Left hindlimb (tissue), 1 donor: Measurements from ENCODE around the gene HIF3A.

Experiments
- DNase-seq: peaks from one replicate; pipeline ENCODE4 v3.0.0-alpha.2; 2018

HIF3A gene

GRCh38 chr19:46337487-46337886 is 40.6 kb downstream of the HIF3A start:
- DNase-seq, result no peak

DNA sequence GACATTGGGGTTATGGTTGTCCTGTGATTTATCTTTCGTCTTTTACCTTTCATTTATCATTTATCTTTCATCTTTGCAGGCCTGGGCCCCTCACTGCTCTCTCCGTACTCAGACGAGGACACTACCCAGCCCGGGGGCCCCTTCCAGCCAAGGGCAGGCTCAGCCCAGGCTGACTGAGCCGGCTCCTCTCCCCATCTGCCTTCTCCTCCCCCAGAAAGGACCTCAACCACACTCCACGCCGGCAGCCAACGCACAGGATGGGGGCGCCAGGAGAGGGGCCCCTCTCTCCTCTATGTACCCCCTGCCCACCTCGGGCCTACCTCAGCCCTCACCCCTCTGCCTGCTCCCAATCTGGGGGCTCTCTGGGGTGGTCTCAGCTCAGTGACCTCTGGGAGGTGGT is 42.6 kb downstream of the HIF3A start:
- no peak for DNase-seq

DNA sequence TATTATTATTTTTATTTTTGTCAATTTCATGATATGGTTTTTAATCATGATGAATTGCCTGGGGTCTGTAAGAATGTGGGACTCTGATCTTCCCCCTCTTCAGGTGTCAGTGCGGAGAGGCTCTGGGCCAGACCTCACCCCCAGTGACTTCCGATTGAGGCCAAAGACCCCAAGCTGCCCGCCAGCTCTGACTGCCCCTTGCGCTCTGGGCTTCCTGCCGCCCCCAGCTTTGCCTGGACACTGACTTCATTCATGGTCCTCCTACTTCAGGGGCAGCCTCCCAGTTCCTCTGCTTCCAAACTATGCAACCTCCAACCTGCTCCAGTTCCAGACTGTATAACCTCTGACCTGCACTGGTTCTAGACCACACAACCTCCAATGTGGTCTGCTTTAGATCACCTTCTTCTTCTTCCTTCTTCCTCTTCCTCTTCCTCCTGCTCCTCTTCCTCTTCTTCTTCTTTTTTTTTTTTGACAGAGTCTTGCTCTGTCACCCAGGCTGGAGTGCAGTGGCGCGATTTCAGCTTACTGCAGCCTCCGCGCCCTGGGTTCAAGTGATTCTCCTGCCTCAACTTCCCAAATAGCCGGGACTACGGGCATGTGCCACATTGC is 43.3 kb downstream of the HIF3A start:
- no peak for DNase-seq

GRCh38 chr19:46341937-46342336 is 45.1 kb downstream of the HIF3A start:
- no peak for DNase-seq

DNA sequence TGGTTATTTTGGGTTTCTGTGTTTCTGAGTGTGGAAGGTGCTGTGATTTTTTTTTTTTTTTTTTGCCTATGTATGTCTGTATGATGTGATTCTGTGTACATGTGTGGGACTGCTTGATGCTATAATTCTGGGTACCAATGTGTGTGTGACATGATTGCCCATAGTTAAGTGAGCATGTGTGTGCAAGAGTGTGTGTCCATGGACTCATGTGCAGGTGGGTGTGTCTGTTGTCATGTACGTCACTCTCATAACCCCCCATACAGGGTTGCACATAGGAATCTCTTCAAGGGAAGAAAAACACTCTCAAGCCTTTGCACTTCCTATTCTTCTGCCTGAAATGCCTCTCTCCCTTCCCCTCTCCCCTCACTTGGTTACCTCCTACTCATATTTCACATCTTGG is 47.5 kb downstream of the HIF3A start:
- no peak for DNase-seq

DNA sequence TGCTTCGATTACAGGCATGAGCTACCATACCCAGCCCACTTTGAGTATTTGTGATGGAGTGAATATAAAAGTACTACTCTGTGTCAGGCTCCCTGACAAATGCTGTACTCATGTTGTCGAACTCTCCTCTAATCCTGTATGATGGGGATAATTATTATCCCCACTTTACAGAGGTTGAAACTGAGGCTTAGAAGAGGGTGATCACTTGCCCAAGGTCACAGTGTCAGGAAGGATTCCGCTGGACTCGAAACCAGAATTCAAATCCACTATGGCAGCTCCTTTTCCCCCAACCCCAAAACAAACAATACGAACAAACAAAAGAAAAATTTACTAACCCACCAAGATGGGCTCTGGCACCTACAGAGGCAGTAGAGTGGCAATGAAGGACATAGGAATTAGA is 48.3 kb downstream of the HIF3A start:
- no peak for DNase-seq

DNA sequence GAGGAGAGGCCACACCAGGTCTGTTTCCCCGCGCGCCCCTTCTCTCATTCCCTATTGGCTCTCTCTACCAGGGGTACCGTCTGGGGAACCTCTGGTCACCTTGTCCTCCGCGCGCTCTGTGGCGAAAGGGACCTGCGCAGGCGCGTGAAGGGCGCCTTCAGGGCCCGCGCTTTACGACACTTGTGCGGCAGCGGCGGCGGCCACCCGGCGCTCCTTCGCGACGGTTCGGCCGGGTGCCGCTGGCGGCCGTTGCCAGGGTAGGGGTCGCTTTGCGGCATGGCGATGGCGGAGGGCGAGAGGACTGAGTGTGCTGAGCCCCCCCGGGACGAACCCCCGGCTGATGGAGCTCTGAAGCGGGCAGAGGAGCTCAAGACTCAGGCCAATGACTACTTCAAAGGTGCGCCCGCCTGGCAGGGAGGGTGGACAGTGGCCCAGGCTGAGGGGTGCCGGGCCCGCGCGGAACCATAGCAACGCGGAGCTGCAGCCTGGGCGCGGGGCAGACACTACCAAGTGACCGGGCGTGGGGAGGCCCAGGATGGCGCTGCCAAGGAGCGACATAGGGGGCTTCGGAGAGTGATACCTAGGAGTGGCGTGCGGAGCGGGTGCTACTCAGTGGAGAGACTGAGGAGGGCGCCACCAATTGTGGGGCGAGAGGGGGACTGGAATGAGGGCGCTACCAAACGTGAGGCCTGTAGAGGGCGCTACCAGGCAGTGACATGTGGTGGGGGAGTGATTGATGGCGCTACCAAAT is 50.2 kb downstream of the HIF3A start, which contains the start of gene PPP5C:
Gene PPP5C (plus strand): TSS at position 267 of the 751 bp plus-strand sequence. CDS start 10 bp downstream, at position 277.
- DNase-seq, result peak; percentile 95

DNA sequence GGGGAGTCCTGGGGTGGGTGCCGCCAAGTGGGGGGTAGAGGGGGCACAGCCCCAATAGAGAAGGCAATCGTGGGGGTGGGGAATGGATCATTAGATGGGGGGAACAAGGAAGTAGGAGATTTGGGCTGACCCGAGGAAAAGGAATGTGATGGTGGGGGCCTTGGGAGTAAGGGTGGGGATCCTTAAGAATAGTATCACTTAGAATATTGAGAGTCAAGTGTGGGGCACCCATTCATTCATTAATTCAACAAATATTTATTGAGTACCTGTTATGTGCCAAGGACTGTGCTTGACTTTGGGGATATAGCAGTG is 50.7 kb downstream of the HIF3A start:
- no peak for DNase-seq

GRCh38 chr19:46347985-46348384 is 51.1 kb downstream of the HIF3A start:
- no peak for DNase-seq

DNA sequence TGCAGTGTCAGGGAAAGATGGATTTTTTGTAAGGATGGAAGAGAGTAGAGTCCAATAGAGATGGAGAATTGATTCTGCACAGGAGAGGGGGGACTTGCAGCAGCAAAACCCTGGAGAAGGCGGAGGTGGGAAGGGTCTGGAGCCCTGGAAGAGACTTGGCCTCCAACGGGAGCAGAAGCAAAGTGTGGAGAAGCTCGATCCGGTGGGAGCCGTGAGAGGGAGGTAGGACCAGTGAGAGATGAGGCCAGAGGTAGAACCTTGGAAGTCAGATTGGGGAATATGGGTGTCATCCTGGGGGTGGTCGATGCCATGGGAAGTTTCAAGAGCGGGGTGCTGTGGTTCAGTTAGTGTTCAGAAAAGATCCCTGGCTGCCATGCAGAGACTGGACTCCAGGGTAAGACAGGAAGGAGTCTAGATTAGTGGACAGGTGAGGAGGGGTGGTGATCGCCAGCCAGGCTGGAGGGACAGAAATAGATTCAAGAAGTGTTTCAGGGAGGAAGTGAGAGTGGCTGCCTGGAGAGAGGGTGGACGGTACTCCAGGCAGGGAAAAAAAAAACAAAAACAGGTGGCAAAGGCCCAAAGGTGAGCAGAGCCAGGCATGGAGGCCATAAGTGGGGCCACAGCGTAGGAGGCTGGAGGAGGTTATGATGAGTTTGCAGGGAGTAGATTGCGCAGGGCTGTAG is 52.6 kb downstream of the HIF3A start:
- no peak for DNase-seq

- no peak for DNase-seq
These were observed 53.4 kb downstream of the HIF3A start for GRCh38 chr19:46350029-46350757.

- DNase-seq, result no peak
These were observed 53.9 kb downstream of the HIF3A start for GRCh38 chr19:46350758-46351159.

- no peak for DNase-seq
These were observed 54.6 kb downstream of the HIF3A start for GRCh38 chr19:46351241-46352041.

DNA sequence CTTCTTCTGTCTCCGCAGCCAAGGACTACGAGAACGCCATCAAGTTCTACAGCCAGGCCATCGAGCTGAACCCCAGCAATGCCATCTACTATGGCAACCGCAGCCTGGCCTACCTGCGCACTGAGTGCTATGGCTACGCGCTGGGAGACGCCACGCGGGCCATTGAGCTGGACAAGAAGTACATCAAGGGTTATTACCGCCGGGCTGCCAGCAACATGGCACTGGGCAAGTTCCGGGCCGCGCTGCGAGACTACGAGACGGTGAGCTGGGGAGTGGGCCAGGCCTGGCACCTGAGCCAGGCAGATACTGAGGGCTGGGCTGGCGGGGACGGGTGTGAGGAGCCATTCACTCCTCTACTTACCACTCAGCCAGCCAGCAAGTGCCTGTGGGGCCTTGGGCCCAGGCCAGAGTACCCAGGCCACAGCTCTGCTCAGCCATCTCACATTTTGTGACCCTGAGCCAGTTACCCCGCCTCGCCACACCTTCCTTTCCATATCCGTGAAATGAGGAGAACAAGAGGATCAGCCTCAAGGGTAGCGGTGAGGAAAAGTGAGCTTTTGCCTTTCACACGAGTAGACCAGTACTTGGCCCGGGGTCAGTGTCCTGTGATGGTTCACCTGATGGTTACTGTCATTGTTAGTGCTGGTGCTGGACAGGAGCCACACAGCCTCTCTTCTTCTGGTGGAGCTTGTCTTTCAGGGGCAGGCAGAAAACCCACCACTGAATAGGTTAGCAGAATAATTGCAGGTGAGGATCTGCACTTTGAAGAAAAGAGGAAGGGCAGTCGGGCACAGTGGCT is 57.1 kb downstream of the HIF3A start:
- no peak for DNase-seq

GRCh38 chr19:46355234-46356148 is 58.6 kb downstream of the HIF3A start:
- no peak for DNase-seq

DNA sequence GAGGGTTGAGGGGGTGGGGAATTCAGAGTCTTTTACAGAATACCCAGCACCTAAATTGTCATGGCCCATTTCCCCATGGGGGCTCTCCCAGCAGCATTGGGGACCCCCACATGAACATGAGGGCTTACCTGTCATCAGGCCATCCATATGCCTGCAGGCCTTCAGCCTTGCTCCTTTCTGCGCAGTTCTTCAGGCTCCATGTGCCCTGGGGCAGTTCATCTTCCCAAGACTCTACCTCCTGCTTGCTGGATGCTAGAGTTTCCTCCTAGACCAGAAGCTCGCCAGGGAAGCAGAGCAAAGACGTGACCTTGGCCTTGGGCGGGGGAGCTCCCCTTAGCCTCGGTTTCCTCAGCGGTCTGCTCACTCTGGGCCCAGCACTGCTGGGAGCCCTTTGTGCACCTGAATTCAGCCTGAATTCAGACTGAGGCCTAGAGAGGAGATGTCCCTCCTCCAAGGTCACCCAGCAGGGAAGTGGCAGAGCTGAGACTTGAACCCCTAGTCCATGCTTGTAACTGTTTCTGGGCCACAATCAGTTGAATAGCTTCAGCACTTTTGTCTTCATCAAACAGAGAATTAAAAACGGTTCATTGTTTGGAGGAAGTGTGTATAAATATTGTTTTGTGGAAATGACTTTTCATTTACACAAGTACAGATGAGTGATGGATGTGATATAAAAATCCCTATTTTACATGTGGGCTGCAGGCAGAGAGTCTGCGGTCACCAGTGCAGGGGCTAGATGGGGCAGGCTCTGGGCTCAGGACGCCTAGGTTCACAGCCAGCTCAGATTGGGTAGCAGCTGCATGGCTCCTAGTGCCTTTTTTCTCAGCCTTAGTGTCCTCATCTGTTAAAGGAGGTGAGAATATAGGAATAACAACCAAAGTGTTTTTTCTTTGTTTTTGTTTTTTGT is 59.6 kb downstream of the HIF3A start:
- no peak for DNase-seq

DNA sequence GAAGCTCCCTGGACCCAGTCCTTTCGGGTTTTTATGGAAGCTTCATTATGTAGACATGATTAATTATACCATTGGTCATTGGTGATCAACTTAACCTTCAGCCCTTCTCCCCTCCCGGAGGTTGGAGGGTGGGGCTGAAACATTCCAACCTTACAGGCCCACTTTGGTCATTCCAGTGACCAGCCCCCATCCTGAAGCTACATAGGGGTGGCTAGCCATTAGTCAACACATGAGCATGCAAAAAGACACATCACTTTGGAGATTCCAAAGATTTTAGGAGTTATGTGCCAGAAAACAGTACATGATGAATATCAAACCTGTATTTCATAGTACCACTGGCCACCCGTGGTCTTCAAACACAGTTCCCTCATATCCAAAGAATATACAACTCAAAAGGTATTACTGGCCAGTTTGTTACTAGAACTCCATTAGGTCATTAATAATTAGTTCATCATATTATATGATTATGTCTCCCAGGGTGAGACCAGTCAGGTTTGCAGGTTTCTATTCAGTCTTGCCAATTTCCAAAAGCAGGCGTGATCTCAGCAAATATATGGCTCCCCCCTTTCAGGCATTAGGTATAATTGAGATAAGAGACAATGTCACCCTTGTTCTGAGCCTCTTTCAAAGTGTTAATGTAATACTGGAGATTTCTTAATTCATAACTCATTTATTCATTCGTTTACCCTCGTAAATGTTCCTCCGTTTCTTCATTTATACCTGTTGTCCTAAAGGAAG is 61.2 kb downstream of the HIF3A start:
- DNase-seq, result no peak

- DNase-seq, result no peak
These were observed 65.1 kb downstream of the HIF3A start for GRCh38 chr19:46361915-46362314.

GRCh38 chr19:46364359-46364758 is 67.5 kb downstream of the HIF3A start:
- DNase-seq, result no peak
